ENCODE results near the gene PHB1. TPM values are rescaled to one million over a fixed set of nuclear protein-coding genes. Genes with fewer than 3 reads are reported as not detected.
"Not testable (repeated sequence)": the region's sequence is repeated elsewhere in the genome, so short reads cannot be mapped to it uniquely, and the experiment has no call there.

The PHB1 gene
- total RNA-seq, 1 experiment from 2014 or later = 641 TPM

DNA sequence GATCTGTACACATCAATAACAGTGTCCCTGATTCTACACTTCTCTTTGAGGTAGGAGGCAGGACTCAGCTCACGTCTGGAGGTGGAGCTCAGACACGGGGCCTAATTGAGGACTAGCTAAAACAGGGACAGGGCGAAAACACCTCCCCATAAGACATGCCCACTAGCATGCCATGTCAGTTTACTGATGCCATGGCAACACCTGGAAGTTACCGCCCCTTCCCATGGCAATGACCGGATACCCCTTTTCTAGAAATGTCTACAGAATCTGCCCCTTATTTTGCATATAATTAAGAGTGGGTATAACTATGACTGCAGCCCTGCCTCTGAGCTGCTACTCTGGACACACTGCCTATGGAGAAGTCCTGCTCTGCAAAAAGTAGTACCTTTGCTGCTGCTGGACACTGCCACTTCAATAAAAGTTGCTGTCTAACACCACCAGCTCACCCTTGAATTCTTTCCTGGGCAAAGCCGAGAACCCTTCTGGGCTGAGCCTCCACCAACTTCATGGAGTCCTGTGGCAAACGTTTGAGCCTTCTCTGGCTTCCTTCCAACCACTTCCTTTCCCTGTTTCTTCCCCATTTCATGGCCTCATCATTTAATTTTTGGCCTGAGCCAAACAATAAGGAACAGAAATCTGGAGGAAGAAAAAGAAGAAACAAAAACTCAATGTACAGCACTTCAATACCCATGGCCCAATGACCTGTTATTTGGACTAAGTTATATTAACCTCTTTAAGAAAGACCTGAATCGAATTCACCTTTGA, 21.0 kb downstream of the PHB1 start:
- ChIA-PET CTCF (no interaction called here), POLR2A (ENCODE audit: unreplicated experiment) (no interaction called here)
- intact Hi-C loops (cut with micrococcal nuclease) = no loop called here
- no peak overlapping the region for H3K4me2 ChIP-seq (ENCODE audit: low read length)
- peaks cover 18% of the 10 kb centered on the region for H3K4me1 ChIP-seq (ENCODE audit: insufficient read depth, low read length)
- no peaks in the 10 kb centered on the region for H3K9me2 ChIP-seq (replicated peaks; ENCODE audit: low read length)
- no peaks in the 10 kb centered on the region for H3K9me3 ChIP-seq (ENCODE audit: low read length)
- no peak overlapping the region for H3K27ac ChIP-seq (ENCODE audit: low read length)
- H4K20me1 ChIP-seq (ENCODE audit: low read length) = no peaks in the 10 kb centered on the region
- BruUV-seq (replicated peaks) = no TSS peak
- no peaks in the 10 kb centered on the region for H3F3A ChIP-seq (ENCODE audit: low read length, unreplicated experiment)
- no peak overlapping the region for H2AFZ ChIP-seq (ENCODE audit: low read length)
- DNase-seq = no peak
- no peak overlapping the region for H3K9ac ChIP-seq (ENCODE audit: low read length)
- H3K36me3 ChIP-seq (ENCODE audit: low read depth, low read length) = no peaks in the 10 kb centered on the region
- H3K27me3 ChIP-seq (ENCODE audit: low read length) = no peaks in the 10 kb centered on the region
- H3K4me3 ChIP-seq (ENCODE audit: low read length) = no peak overlapping the region
- H3K79me2 ChIP-seq (ENCODE audit: low read length) = no peaks in the 10 kb centered on the region
- no peak for ATAC-seq
- TF ChIP-seq, protein P1, sequence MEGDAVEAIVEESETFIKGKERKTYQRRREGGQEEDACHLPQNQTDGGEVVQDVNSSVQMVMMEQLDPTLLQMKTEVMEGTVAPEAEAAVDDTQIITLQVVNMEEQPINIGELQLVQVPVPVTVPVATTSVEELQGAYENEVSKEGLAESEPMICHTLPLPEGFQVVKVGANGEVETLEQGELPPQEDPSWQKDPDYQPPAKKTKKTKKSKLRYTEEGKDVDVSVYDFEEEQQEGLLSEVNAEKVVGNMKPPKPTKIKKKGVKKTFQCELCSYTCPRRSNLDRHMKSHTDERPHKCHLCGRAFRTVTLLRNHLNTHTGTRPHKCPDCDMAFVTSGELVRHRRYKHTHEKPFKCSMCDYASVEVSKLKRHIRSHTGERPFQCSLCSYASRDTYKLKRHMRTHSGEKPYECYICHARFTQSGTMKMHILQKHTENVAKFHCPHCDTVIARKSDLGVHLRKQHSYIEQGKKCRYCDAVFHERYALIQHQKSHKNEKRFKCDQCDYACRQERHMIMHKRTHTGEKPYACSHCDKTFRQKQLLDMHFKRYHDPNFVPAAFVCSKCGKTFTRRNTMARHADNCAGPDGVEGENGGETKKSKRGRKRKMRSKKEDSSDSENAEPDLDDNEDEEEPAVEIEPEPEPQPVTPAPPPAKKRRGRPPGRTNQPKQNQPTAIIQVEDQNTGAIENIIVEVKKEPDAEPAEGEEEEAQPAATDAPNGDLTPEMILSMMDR (conservative IDR thresholded peaks at IDR 0.05; ENCODE audit: low read depth, low read length) = no peak

DNA sequence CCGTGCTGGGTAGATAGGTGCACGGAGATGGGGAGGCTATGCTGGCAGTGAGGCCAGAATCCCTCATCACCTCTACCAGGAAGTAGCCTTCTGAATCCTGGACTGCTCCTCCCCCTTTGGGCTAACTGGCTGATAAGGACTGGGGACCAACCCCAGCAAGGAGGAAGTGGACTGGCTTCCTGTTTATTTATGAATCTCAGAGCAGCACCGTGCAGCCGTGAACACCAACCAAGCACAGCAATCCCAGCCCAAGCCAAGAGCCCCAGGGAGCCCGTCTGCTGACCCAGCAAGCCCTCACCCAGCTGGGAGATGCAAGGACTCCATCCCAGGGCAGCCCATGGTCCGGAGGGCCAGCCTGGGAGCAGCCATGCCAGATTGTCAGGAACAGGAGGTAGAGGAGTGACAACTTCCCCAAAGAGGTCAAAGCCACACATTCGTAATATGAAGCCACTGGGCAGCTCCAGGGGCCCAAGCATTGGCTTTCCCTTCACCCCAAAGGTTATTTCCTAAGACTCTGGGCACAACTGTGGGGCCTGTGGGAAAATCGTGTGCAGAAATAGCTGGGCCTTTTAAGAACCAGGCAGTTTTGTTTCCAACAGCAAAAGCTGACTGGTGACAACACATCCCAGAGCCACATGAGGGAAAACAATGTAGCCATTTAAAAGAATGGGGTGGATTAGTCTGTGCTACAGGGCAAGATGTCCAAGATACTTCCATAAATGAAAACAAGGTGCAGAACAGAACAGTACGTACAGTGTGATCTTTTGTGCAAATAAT, 23.9 kb downstream of the PHB1 start:
- Histone ChIP-seq H3K9ac (ENCODE audit: low read length) (no peak overlapping the region), H3K4me3 (ENCODE audit: low read length) (no peak overlapping the region), H3F3A (ENCODE audit: low read length, unreplicated experiment) (no peaks in the 10 kb centered on the region), H4K20me1 (ENCODE audit: low read length) (no peaks in the 10 kb centered on the region), H3K9me3 (ENCODE audit: low read length) (no peaks in the 10 kb centered on the region), H3K4me2 (ENCODE audit: low read length) (peak overlapping the region; percentile 22), H3K9me2 (replicated peaks; ENCODE audit: low read length) (no peaks in the 10 kb centered on the region), H3K79me2 (ENCODE audit: low read length) (no peaks in the 10 kb centered on the region), H2AFZ (ENCODE audit: low read length) (peak overlapping the region; percentile 9; the same call in 1 of the 2 replicates), H3K36me3 (ENCODE audit: low read depth, low read length) (no peaks in the 10 kb centered on the region), H3K27ac (ENCODE audit: low read length) (no peak overlapping the region), H3K4me1 (ENCODE audit: insufficient read depth, low read length) (peaks cover 18% of the 10 kb centered on the region), H3K27me3 (ENCODE audit: low read length) (no peaks in the 10 kb centered on the region)
- CTCF ChIA-PET = no interaction called here
- TF ChIP-seq, protein P1 (conservative IDR thresholded peaks at IDR 0.05; ENCODE audit: low read depth, low read length) = no peak
- no peak for TF ChIP-seq EZH2phosphoT487 (IDR thresholded peaks at IDR 0.05; ENCODE audit: borderline replicate concordance, low read length)
- no peak for TF ChIP-seq EZH2 (IDR thresholded peaks at IDR 0.05; ENCODE audit: low read length, unreplicated experiment)
- no TSS peak for BruUV-seq (replicated peaks)
- DNase-seq (no peak), ATAC-seq (no peak)
- POLR2A ChIA-PET (ENCODE audit: unreplicated experiment) = no interaction called here
- intact Hi-C loops (cut with micrococcal nuclease) = no loop called here

GRCh38 chr17:49389514-49390347, 25.0 kb downstream of the PHB1 start:
- H3K9me2 ChIP-seq (replicated peaks; ENCODE audit: low read length); H3K79me2 ChIP-seq (ENCODE audit: low read length); BruUV-seq (replicated peaks); H3K9ac ChIP-seq (ENCODE audit: low read length); H3K9me3 ChIP-seq (ENCODE audit: low read length); H4K20me1 ChIP-seq (ENCODE audit: low read length); H3K4me3 ChIP-seq (ENCODE audit: low read length); H3K27me3 ChIP-seq (ENCODE audit: low read length); H3K36me3 ChIP-seq (ENCODE audit: low read depth, low read length); H3F3A ChIP-seq (ENCODE audit: low read length, unreplicated experiment); CTCF ChIA-PET; POLR2A ChIA-PET (ENCODE audit: unreplicated experiment): not testable (repeated sequence)
- H3K27ac ChIP-seq (ENCODE audit: low read length) = 0 out of 2 replicates have a peak overlapping the region, but pooled peaks have one; percentile 0
- peak overlapping the region; percentile 22 for H3K4me2 ChIP-seq (ENCODE audit: low read length)
- DNase-seq = peak; percentile 76
- peak; percentile 60 for ATAC-seq
- H3K4me1 ChIP-seq (ENCODE audit: insufficient read depth, low read length) = peaks cover 18% of the 10 kb centered on the region
- H2AFZ ChIP-seq (ENCODE audit: low read length) = peak overlapping the region; percentile 39
- intact Hi-C loops (cut with micrococcal nuclease) = loop anchor here (1.0 kb wide), 1 partner anchor 27 kb away; the partner anchor contains the start of gene ZNF652
